GM12878 (cell line): ENCODE results near the gene IFI44L. TPM values are rescaled to one million over a fixed set of nuclear protein-coding genes. Genes with fewer than 3 reads are reported as not detected.

ENCODE experiments used
- ATAC-seq: fragments of 200-7000 bp; cut with Tn5 transposase; 3 replicates; pipeline ENCODE4 v1.9.1; 2020; ENCODE audit warnings: mild to moderate bottlenecking, moderate library complexity
- BruUV-seq: library from RNA; stranded (reverse); fragments of 400-500 nt; replicated peaks from 2 replicates; lab custom pipeline; 2021; lab: Mats Ljungman, UMichigan
- CTCF ChIA-PET: fragments of 300-600 bp; sonication (Branson Sonifier 250); formaldehyde crosslinking; extraction: SDS; loops from one replicate; lab custom pipeline; 2021; ENCODE audit warnings: inconsistent platforms; lab: Yijun Ruan, JAX
- POLR2A ChIA-PET: fragments of 350-600 bp; formaldehyde crosslinking; extraction: SDS; loops from one replicate; lab custom pipeline; 2021; ENCODE audit warnings: inconsistent platforms; lab: Charles Lee
- RAD21 ChIA-PET: fragments of 300-600 bp; sonication (Branson Sonifier 250); formaldehyde crosslinking; loops from one replicate; lab custom pipeline; 2023; ENCODE audit warnings: antibody characterized with exemption; ENCODE audit not compliant: unreplicated experiment; lab: Charles Lee
- SMC1A ChIA-PET: fragments of 300-600 bp; sonication (Branson Sonifier 250); formaldehyde crosslinking; loops from one replicate; lab custom pipeline; 2023; ENCODE audit not compliant: unreplicated experiment, uncharacterized antibody; lab: Charles Lee
- DNase-seq: peaks from one replicate; pipeline ENCODE4 v3.0.0-alpha.2; 2011; ENCODE audit warnings: low read depth, low spot score
- FAIRE-seq: peaks from 3 replicates; lab custom pipeline; 2011; peaks lifted over from hg19 to GRCh38; lab: Jason Lieb, UNC
- H2AFZ ChIP-seq: 2 replicates; pipeline ENCODE4 v1.6.0; 2011; ENCODE audit warnings: low read depth, low read length, control low read depth; ENCODE audit not compliant: control insufficient read depth
- H3K27ac ChIP-seq: 2 replicates; pipeline ENCODE4 v1.5.1; 2011; ENCODE audit warnings: control low read depth; ENCODE audit not compliant: control insufficient read depth, insufficient read depth
- H3K27me3 ChIP-seq, 2 experiments: replicated peaks in 1 of 2; 2 replicates each; pipeline versions ENCODE4 v1.6.0 to v1.6.1; 2011; ENCODE audit warnings: low read length in 1 of 2; ENCODE audit not compliant: control insufficient read depth in 2 of 2, insufficient read depth in 2 of 2
- H3K36me3 ChIP-seq, 2 experiments: 2 replicates each; pipeline ENCODE4 v1.5.1; 2011; ENCODE audit warnings: low read length in 1 of 2; ENCODE audit not compliant: control insufficient read depth in 2 of 2, insufficient read depth in 2 of 2
- H3K4me1 ChIP-seq: 2 replicates; pipeline ENCODE4 v1.6.1; 2011; ENCODE audit warnings: mild to moderate bottlenecking, low read length, moderate library complexity, mixed read lengths; ENCODE audit not compliant: control insufficient read depth, insufficient read depth
- H3K4me2 ChIP-seq: 2 replicates; pipeline ENCODE4 v1.6.0; 2011; ENCODE audit warnings: control low read depth; ENCODE audit not compliant: control insufficient read depth, insufficient read depth
- H3K4me3 ChIP-seq: fragments of 200-600 bp; sonication (generic); 2 replicates; pipeline ENCODE4 v1.5.1; 2016
- H3K79me2 ChIP-seq: 2 replicates; pipeline ENCODE4 v1.6.0; 2011; ENCODE audit warnings: low read length; ENCODE audit not compliant: control insufficient read depth, insufficient read depth
- H3K9ac ChIP-seq: 2 replicates; pipeline ENCODE4 v1.8.0; 2011; ENCODE audit warnings: low read length, control low read depth, mixed read lengths; ENCODE audit not compliant: control insufficient read depth, insufficient read depth
- H3K9me3 ChIP-seq: replicated peaks from 3 replicates; pipeline ENCODE4 v1.5.1; 2011; ENCODE audit warnings: mild to moderate bottlenecking, low read length; ENCODE audit not compliant: control insufficient read depth, insufficient read depth
- H4K20me1 ChIP-seq: 2 replicates; pipeline ENCODE4 v1.6.0; 2011; ENCODE audit not compliant: control insufficient read depth, insufficient read depth
- ATF2 ChIP-seq: IDR thresholded peaks from 2 replicates; pipeline ENCODE4 v1.6.1; 2012; ENCODE audit warnings: low read length, inconsistent platforms
- BMI1 ChIP-seq: fragments of 450-650 bp; IDR thresholded peaks from 2 replicates; pipeline ENCODE4 v1.6.1; 2016; ENCODE audit warnings: mild to moderate bottlenecking, moderate library complexity, borderline replicate concordance
- CEBPZ ChIP-seq: fragments of 150-350 bp; IDR thresholded peaks from 2 replicates; pipeline ENCODE4 v1.6.1; 2016; ENCODE audit warnings: low read depth, low read length
- FOXK2 ChIP-seq: fragments of 450-650 bp; IDR thresholded peaks from 2 replicates; pipeline ENCODE4 v1.6.1; 2017; ENCODE audit warnings: mild to moderate bottlenecking, moderate library complexity
- FOXM1 ChIP-seq: IDR thresholded peaks from 2 replicates; pipeline ENCODE4 v1.6.1; 2012; ENCODE audit warnings: low read depth, mild to moderate bottlenecking, inconsistent platforms, low read length, moderate library complexity
- LARP7 ChIP-seq: fragments of 450-650 bp; IDR thresholded peaks from 2 replicates; pipeline ENCODE4 v1.6.1; 2017; ENCODE audit warnings: mild to moderate bottlenecking
- RCOR1 ChIP-seq: conservative IDR thresholded peaks from 2 replicates; pipeline ENCODE4 v1.6.1; 2012; ENCODE audit warnings: low read depth, low read length, improper control_type of control experiment
- SMAD1 ChIP-seq: fragments of 450-650 bp; IDR thresholded peaks from 2 replicates; pipeline ENCODE4 v1.6.1; 2018; ENCODE audit warnings: mild to moderate bottlenecking, low read depth; ENCODE audit not compliant: partially characterized antibody
- SMAD5 ChIP-seq: IDR thresholded peaks from 2 replicates; pipeline ENCODE4 v1.6.1; 2016; ENCODE audit warnings: antibody characterized with exemption, low read depth
- SREBF1 ChIP-seq: IDR thresholded peaks from 2 replicates; pipeline ENCODE4 v1.6.1; 2012; ENCODE audit warnings: mild to moderate bottlenecking, low read length
- STAT1 ChIP-seq: fragments of 450-650 bp; conservative IDR thresholded peaks from 2 replicates; pipeline ENCODE4 v1.6.1; 2014; ENCODE audit warnings: antibody characterized with exemption, mild to moderate bottlenecking
- YBX1 ChIP-seq: fragments of 450-650 bp; IDR thresholded peaks from 2 replicates; pipeline ENCODE4 v1.6.1; 2016; ENCODE audit warnings: antibody characterized with exemption
- ZNF207 ChIP-seq: fragments of 450-650 bp; IDR thresholded peaks from 2 replicates; pipeline ENCODE4 v1.6.1; 2014; ENCODE audit warnings: antibody characterized with exemption, mild to moderate bottlenecking, borderline replicate concordance
- WGBS: methylation state at CpG from one replicate; pipeline ENCODE4 v1.1.6; 2016; ENCODE audit warnings: low lambda C conversion rate; ENCODE audit not compliant: insufficient replicate concordance, insufficient coverage; ENCODE audit errors: missing lambda C conversion rate; 5-methylcytosine and 5-hydroxymethylcytosine counted together
- in situ Hi-C: fragments of 300-500 bp; cut with MboI; formaldehyde crosslinking; loops from 9 replicates; pipeline ENCODE4 v1.14.3; 2018; ENCODE audit warnings: mixed read lengths
- intact Hi-C: fragments of 100-400 bp; cut with micrococcal nuclease; formaldehyde crosslinking; loops from one replicate; pipeline ENCODE4 v1.14.2; 2022; ENCODE audit not compliant: unreplicated experiment
- polyA plus RNA-seq, 11 experiments: library from polyadenylated mRNA; depleted of rRNA in 4 of 11; unstranded in 6 of 11; stranded (reverse) in 5 of 11; fragments of >200 nt; fragmentation: Nextera tagmentation in 4 of 11; fragmentation: Illumina TruSeq in 1 of 11; extraction: Ambion mirVana in 4 of 11; extraction: Trizol in 1 of 11; gene quantifications; 1 replicate in 1 of 11; 2 replicates in 10 of 11; pipeline versions ENCODE4 v1.2.1 to v1.2.3, GENCODE V29; 2011 to 2016; ENCODE audit warnings: inconsistent platforms in 2 of 11, missing spikeins in 2 of 11, low read depth in 1 of 11
- total RNA-seq, 4 experiments: library from RNA; depleted of rRNA in 3 of 4; stranded (reverse); fragments of >200 nt in 3 of 4; fragmentation: Illumina TruSeq in 1 of 4; extraction: Trizol in 1 of 4; gene quantifications; 2 replicates each; pipeline versions ENCODE4 v1.2.1 to v1.2.3, GENCODE V29; 2013 to 2021
- TF ChIP-seq, protein P1 (sequence below): fragments of 450-650 bp; IDR thresholded peaks from 2 replicates; pipeline ENCODE4 v1.6.1; 2017; ENCODE audit warnings: borderline replicate concordance

Gene IFI44L
- total and polyA plus RNA-seq, 10 of the 15 experiments (the other 5 are each of a cell fraction or from before 2014, with no cell fraction given), result 58.0 to 371 (median 173) TPM

- H3K79me2 ChIP-seq, result no peaks in the 10 kb centered on the region
Measured at GRCh38 chr1:78667939-78668338, 47.7 kb downstream of the IFI44L start.

More at GRCh38 chr1:78667939-78668338, 47.7 kb downstream of the IFI44L start:
- POLR2A ChIA-PET, result no interaction called here
- H4K20me1 ChIP-seq, result no peaks in the 10 kb centered on the region
- 100% methylated on average over 1 of the region's 1 CpG for WGBS
- no peaks in the 10 kb centered on the region for H3K27me3 ChIP-seq
- H3K27ac ChIP-seq, result no peak overlapping the region
- SMC1A ChIA-PET, result interaction anchor here (1.2 kb wide), 1 partner anchor 50 kb away, joined by 4 read pairs; no protein-coding TSS in a partner anchor
- DNase-seq (no peak), FAIRE-seq (no peak), ATAC-seq (no peak)
- no peaks in the 10 kb centered on the region for H3K4me1 ChIP-seq
- intact Hi-C loops (no loop called here), in situ Hi-C loops (no loop called here)
- H3K4me3 ChIP-seq, result no peak overlapping the region
- peaks cover 0 to 8% of the 10 kb centered on the region in 2 experiments; a peak in 2 of 4 replicates for H3K36me3 ChIP-seq
- TF ChIP-seq ZNF207, result no peak
- no peak for TF ChIP-seq FOXM1
- TF ChIP-seq RCOR1, result no peak
- TF ChIP-seq, protein P1, sequence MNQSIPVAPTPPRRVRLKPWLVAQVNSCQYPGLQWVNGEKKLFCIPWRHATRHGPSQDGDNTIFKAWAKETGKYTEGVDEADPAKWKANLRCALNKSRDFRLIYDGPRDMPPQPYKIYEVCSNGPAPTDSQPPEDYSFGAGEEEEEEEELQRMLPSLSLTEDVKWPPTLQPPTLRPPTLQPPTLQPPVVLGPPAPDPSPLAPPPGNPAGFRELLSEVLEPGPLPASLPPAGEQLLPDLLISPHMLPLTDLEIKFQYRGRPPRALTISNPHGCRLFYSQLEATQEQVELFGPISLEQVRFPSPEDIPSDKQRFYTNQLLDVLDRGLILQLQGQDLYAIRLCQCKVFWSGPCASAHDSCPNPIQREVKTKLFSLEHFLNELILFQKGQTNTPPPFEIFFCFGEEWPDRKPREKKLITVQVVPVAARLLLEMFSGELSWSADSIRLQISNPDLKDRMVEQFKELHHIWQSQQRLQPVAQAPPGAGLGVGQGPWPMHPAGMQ, result no peak
- TF ChIP-seq ATF2, result no peak
- TF ChIP-seq BMI1, result no peak
- TF ChIP-seq YBX1, result no peak
- TF ChIP-seq LARP7, result no peak
- TF ChIP-seq STAT1, result no peak
- no peak for TF ChIP-seq SMAD1
- TF ChIP-seq SREBF1, result no peak
- TF ChIP-seq SMAD5, result no peak
- TF ChIP-seq FOXK2, result no peak
- no peak for TF ChIP-seq CEBPZ
- CTCF ChIA-PET, result interaction anchor here (8.9 kb wide), 1 partner anchor 51 kb away, joined by 127 read pairs; no protein-coding TSS in a partner anchor
- no peak overlapping the region for H2AFZ ChIP-seq
- BruUV-seq, result no TSS peak
- RAD21 ChIA-PET, result no interaction called here
- H3K9me3 ChIP-seq, result no peaks in the 10 kb centered on the region
- no peak overlapping the region for H3K4me2 ChIP-seq
- H3K9ac ChIP-seq, result no peak overlapping the region
